Stimulated activated CD4-positive, alpha-beta T cell treated with anti-CD3 and anti-CD28 coated beads, TNF-alpha, amount 100 ng/mL, for 48 hours (primary cell): Measurements from ENCODE around the gene UBIAD1.
"Not testable (repeated sequence)": the region's sequence is repeated elsewhere in the genome, so short reads cannot be mapped to it uniquely, and the experiment has no call there.

Source experiments
- DNase-seq, 3 donors: peaks; one replicate each; pipeline ENCODE4 v3.0.0-alpha.2; 2020; ENCODE audit warnings: low read depth in 3 of 3

The UBIAD1 gene

GRCh38 chr1:11279630-11280029 is 6.6 kb downstream of the UBIAD1 start:
- no peak for DNase-seq

GRCh38 chr1:11280719-11281376 is 7.8 kb downstream of the UBIAD1 start:
- no peak for DNase-seq

- no peak for DNase-seq
Observed at GRCh38 chr1:11281518-11282331, 8.7 kb downstream of the UBIAD1 start.

GRCh38 chr1:11283151-11283550 is 10.2 kb downstream of the UBIAD1 start:
- no peak for DNase-seq

- no peak for DNase-seq
Observed at GRCh38 chr1:11284784-11285183, 11.8 kb downstream of the UBIAD1 start.

- no peak for DNase-seq
Observed at GRCh38 chr1:11285883-11286734, 13.1 kb downstream of the UBIAD1 start.

- DNase-seq, result no peak
Observed at GRCh38 chr1:11286735-11287410, 13.9 kb downstream of the UBIAD1 start.

- DNase-seq, result no peak
Observed at GRCh38 chr1:11289064-11289463, 16.1 kb downstream of the UBIAD1 start.

- DNase-seq, result no peak
Observed at GRCh38 chr1:11291049-11291448, 18.1 kb downstream of the UBIAD1 start.

- DNase-seq, result no peak
Observed at GRCh38 chr1:11293856-11294255, 20.9 kb downstream of the UBIAD1 start.

- DNase-seq, result no peak
Observed at GRCh38 chr1:11294951-11295350, 22.0 kb downstream of the UBIAD1 start.

- DNase-seq, result no peak
Observed at GRCh38 chr1:11295905-11296304, 22.9 kb downstream of the UBIAD1 start.

- DNase-seq, result not testable (repeated sequence)
Observed at GRCh38 chr1:11297774-11298173, 24.8 kb downstream of the UBIAD1 start.

GRCh38 chr1:11298390-11299224 is 25.6 kb downstream of the UBIAD1 start:
- DNase-seq, result no peak

GRCh38 chr1:11299225-11299574 is 26.2 kb downstream of the UBIAD1 start:
- no peak for DNase-seq

GRCh38 chr1:11301601-11302000 is 28.6 kb downstream of the UBIAD1 start:
- no peak for DNase-seq

GRCh38 chr1:11302366-11302765 is 29.4 kb downstream of the UBIAD1 start:
- DNase-seq, result no peak

GRCh38 chr1:11305516-11305915 is 32.5 kb downstream of the UBIAD1 start:
- DNase-seq, result not testable (repeated sequence)

GRCh38 chr1:11307852-11308251 is 34.9 kb downstream of the UBIAD1 start:
- DNase-seq, result no peak

GRCh38 chr1:11308699-11309224 is 35.8 kb downstream of the UBIAD1 start:
- DNase-seq, result no peak

GRCh38 chr1:11309385-11309784 is 36.4 kb downstream of the UBIAD1 start:
- DNase-seq, result no peak
